ENCODE results near the gene ASPSCR1. TPM values are rescaled to one million over a fixed set of nuclear protein-coding genes. Genes with fewer than 3 reads are reported as not detected.
A peak's percentile ranks its signal among the peaks of the same experiment; 100 is the strongest.

Gene ASPSCR1
- total and polyA plus RNA-seq, 2 of the 13 experiments (the other 11 are each of a cell fraction or from before 2014, with no cell fraction given) = 274 to 314 TPM

DNA sequence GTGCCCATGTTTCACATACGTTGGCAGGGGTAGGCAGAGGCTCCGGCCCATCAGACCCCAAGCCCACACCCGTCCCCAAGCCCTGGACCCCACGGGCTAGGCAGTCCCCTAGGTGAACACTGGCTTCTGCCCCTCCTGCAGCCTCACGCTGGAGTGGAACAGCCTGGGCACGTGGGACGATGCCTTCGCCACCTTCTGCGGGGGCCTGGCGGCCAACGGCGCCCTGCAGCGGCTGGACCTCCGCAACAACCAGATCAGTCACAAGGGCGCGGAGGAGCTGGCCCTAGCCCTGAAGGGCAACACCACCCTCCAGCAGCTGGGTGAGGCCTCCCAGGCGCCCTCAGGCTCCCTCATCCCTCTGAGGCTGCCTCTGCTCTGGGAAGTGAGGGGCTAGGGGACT is 47.4 kb downstream of the ASPSCR1 start (continued):
- TF ChIP-seq, protein P1, sequence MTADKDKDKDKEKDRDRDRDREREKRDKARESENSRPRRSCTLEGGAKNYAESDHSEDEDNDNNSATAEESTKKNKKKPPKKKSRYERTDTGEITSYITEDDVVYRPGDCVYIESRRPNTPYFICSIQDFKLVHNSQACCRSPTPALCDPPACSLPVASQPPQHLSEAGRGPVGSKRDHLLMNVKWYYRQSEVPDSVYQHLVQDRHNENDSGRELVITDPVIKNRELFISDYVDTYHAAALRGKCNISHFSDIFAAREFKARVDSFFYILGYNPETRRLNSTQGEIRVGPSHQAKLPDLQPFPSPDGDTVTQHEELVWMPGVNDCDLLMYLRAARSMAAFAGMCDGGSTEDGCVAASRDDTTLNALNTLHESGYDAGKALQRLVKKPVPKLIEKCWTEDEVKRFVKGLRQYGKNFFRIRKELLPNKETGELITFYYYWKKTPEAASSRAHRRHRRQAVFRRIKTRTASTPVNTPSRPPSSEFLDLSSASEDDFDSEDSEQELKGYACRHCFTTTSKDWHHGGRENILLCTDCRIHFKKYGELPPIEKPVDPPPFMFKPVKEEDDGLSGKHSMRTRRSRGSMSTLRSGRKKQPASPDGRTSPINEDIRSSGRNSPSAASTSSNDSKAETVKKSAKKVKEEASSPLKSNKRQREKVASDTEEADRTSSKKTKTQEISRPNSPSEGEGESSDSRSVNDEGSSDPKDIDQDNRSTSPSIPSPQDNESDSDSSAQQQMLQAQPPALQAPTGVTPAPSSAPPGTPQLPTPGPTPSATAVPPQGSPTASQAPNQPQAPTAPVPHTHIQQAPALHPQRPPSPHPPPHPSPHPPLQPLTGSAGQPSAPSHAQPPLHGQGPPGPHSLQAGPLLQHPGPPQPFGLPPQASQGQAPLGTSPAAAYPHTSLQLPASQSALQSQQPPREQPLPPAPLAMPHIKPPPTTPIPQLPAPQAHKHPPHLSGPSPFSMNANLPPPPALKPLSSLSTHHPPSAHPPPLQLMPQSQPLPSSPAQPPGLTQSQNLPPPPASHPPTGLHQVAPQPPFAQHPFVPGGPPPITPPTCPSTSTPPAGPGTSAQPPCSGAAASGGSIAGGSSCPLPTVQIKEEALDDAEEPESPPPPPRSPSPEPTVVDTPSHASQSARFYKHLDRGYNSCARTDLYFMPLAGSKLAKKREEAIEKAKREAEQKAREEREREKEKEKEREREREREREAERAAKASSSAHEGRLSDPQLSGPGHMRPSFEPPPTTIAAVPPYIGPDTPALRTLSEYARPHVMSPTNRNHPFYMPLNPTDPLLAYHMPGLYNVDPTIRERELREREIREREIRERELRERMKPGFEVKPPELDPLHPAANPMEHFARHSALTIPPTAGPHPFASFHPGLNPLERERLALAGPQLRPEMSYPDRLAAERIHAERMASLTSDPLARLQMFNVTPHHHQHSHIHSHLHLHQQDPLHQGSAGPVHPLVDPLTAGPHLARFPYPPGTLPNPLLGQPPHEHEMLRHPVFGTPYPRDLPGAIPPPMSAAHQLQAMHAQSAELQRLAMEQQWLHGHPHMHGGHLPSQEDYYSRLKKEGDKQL (CRISPR knock-in tag; IDR thresholded peaks at IDR 0.05; ENCODE audit: low read depth) = no peak

DNA sequence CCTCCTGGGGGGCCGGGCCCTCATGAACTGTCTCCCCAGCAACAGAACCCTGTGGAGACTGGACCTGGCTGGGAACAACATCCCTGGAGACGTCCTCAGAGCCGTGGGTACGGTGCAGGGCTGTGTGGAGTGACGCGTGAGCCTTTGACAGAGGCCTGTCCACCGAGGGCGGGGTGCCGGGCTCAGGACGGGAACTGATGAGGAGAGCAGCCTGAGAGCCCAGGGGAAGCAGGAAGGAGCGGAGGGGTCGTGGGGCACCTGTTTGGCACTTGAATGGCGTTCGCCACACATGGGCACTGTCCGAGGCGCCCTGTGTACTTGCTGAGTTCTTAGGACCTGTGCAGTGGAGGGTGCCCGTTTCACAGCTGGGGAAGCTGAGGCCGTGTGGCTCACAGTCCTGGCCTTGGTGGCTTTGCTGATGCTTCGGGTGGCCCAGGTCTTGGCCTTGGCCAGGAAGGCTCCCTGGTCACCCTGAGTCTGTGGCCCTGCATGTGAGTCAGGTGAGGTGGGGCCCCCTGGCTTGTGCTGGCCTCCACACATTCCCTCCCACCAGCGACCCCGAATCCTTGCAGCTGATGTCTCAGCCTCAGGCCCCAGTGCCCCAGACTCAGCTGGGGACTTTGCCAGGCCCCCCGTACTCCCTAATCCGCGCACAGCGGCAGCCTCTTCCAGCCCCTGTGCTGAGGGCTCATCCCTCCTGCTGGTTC is 48.1 kb downstream of the ASPSCR1 start:
- H3K27me3 ChIP-seq (ENCODE audit: control insufficient read depth in 1 of 2, insufficient read depth in 2 of 2, low read length in 2 of 2) = no peaks in the 10 kb centered on the region; a peak in 1 of 5 replicates
- no peak for DNase-seq (ENCODE audit: low spot score)
- H3K4me3 ChIP-seq (replicated peaks in 1 of 3; ENCODE audit: insufficient read depth in 1 of 3, low read depth in 2 of 3, low read length in 3 of 3) = no peak overlapping the region
- no peak for FAIRE-seq
- H3K4me1 ChIP-seq (ENCODE audit: insufficient read depth, low read length) = peaks cover 43% of the 10 kb centered on the region
- no peak overlapping the region for H3K9ac ChIP-seq (ENCODE audit: insufficient read depth, low read depth, low read length)
- TF ChIP-seq ZBTB7A (CRISPR knock-in tag; IDR thresholded peaks at IDR 0.05) = no peak
- TF ChIP-seq, protein P2, sequence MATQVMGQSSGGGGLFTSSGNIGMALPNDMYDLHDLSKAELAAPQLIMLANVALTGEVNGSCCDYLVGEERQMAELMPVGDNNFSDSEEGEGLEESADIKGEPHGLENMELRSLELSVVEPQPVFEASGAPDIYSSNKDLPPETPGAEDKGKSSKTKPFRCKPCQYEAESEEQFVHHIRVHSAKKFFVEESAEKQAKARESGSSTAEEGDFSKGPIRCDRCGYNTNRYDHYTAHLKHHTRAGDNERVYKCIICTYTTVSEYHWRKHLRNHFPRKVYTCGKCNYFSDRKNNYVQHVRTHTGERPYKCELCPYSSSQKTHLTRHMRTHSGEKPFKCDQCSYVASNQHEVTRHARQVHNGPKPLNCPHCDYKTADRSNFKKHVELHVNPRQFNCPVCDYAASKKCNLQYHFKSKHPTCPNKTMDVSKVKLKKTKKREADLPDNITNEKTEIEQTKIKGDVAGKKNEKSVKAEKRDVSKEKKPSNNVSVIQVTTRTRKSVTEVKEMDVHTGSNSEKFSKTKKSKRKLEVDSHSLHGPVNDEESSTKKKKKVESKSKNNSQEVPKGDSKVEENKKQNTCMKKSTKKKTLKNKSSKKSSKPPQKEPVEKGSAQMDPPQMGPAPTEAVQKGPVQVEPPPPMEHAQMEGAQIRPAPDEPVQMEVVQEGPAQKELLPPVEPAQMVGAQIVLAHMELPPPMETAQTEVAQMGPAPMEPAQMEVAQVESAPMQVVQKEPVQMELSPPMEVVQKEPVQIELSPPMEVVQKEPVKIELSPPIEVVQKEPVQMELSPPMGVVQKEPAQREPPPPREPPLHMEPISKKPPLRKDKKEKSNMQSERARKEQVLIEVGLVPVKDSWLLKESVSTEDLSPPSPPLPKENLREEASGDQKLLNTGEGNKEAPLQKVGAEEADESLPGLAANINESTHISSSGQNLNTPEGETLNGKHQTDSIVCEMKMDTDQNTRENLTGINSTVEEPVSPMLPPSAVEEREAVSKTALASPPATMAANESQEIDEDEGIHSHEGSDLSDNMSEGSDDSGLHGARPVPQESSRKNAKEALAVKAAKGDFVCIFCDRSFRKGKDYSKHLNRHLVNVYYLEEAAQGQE (IDR thresholded peaks at IDR 0.05; ENCODE audit: borderline replicate concordance in 1 of 2, low read depth in 1 of 2, low read length in 2 of 2) = no peak
- no peak for TF ChIP-seq POLR2AphosphoS5 (IDR thresholded peaks at IDR 0.05; ENCODE audit: low read depth, low read length)
- 0 out of 2 replicates have a peak, but pooled peaks have one; percentile 4 for TF ChIP-seq ZNF768 (CRISPR knock-in tag; IDR thresholded peaks at IDR 0.05)
- TF ChIP-seq ZNF616 (CRISPR knock-in tag; IDR thresholded peaks at IDR 0.05; ENCODE audit: low read depth) = no peak
- TF ChIP-seq NRL (CRISPR knock-in tag; IDR thresholded peaks at IDR 0.05; ENCODE audit: borderline replicate concordance) = no peak
- TF ChIP-seq ZNF629 (CRISPR knock-in tag; conservative IDR thresholded peaks at IDR 0.05) = peak; percentile 74
- peak; percentile 9 for TF ChIP-seq AGO2 (optimal IDR thresholded peaks at IDR 0.05; ENCODE audit: low read depth, low read length)
- no peak for TF ChIP-seq THYN1 (CRISPR knock-in tag; IDR thresholded peaks at IDR 0.05; ENCODE audit: borderline replicate concordance, low read depth)
- no peak for TF ChIP-seq HHEX (CRISPR knock-in tag; IDR thresholded peaks at IDR 0.05)
- TF ChIP-seq RBFOX2 (IDR thresholded peaks at IDR 0.05; ENCODE audit: low read depth, low read length) = peak; percentile 35; the same call in 1 of the 2 replicates
- TF ChIP-seq MATR3 (CRISPR knock-in tag; IDR thresholded peaks at IDR 0.05) = no peak
- 0 out of 2 replicates have a peak, but pooled peaks have one; percentile 22 for TF ChIP-seq TBX3 (IDR thresholded peaks at IDR 0.05; ENCODE audit: borderline replicate concordance)
- no peaks in the 10 kb centered on the region for H3K9me3 ChIP-seq (ENCODE audit: low read length)
- BruUV-seq (replicated peaks) = no TSS peak
- 97% methylated on average over 24 of the region's 25 CpGs for WGBS (ENCODE audit: low lambda C conversion rate)
- in situ Hi-C loops (cut with HindIII; ENCODE audit: extremely low pct_ligation_motif_present, low pct_unique_long_range_greater_than_20kb) = no loop called here
- H3K36me3 ChIP-seq (replicated peaks in 1 of 2; ENCODE audit: control insufficient read depth in 1 of 2, insufficient read depth in 2 of 2, low read length in 2 of 2) = peaks cover 9% of the 10 kb centered on the region in 2 experiments; a peak in 4 of 5 replicates
- ATAC-seq = no peak
- POLR2A ChIA-PET = interaction anchor here (0.9 kb wide), 1 partner anchor 81 kb away, joined by 3 read pairs; no protein-coding TSS in a partner anchor
- CTCF ChIA-PET (ENCODE audit: low intra/inter-chr PET ratio, low total read pairs) = no interaction called here
- no peak overlapping the region for H3K4me2 ChIP-seq (ENCODE audit: low read depth, low read length)
- intact Hi-C loops (cut with micrococcal nuclease; ENCODE audit: unreplicated experiment) = no loop called here
- no peaks in the 10 kb centered on the region; the same call in 1 of the 2 replicates for H4K20me1 ChIP-seq (ENCODE audit: insufficient read depth, low read length)
- H3K27ac ChIP-seq (ENCODE audit: extremely low read length, insufficient read depth, low read length) = no peak overlapping the region
- H3K79me2 ChIP-seq (ENCODE audit: insufficient read depth, low read length) = peaks cover 34% of the 10 kb centered on the region
- no peak overlapping the region for H2AFZ ChIP-seq (ENCODE audit: low read length)
